ENCODE results near the gene KLC1. TPM values are rescaled to one million over a fixed set of nuclear protein-coding genes. Genes with fewer than 3 reads are reported as not detected.
A peak's percentile ranks its signal among the peaks of the same experiment; 100 is the strongest.

The KLC1 gene
- total RNA-seq, 1 donor from 2014 or later, result 169 TPM

- intact Hi-C loops (cut with micrococcal nuclease), result no loop called here
- Mint-ChIP-seq H3K27ac (no peak overlapping the region), H3K9me3 (peaks cover 14% of the 10 kb centered on the region), H3K27me3 (ENCODE audit: low read depth) (peaks cover 21% of the 10 kb centered on the region), H3K36me3 (ENCODE audit: low read depth) (no peaks in the 10 kb centered on the region), H3K4me1 (ENCODE audit: low read depth) (peaks cover 16% of the 10 kb centered on the region), H3K4me3 (ENCODE audit: low read depth) (no peak overlapping the region)
- DNase-seq (ENCODE audit: low spot score), result no peak
These were observed 17.8 kb upstream of the KLC1 start for GRCh38 chr14:103611215-103611614.

DNA sequence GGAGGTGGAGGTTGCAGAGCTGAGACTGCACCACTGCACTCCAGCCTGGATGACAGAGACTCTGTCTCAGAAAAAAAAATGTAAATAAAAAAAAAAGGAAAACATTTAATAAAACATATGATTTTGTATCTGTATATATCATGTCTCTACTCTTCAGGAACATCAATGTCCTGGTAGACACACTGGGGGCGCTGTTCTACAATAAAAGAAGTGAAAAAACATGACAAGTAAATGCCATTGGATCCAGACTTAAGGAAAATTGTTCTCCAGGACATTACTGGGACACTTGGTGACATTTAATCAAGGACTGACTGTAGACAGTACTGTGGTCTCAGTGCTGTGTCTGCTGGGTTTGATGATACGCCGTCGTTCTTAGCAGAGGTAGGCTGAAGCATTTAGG is 15.5 kb upstream of the KLC1 start:
- H3K27me3 Mint-ChIP-seq (ENCODE audit: low read depth), result peaks cover 1% of the 10 kb centered on the region
- no peaks in the 10 kb centered on the region for H3K4me1 Mint-ChIP-seq (ENCODE audit: low read depth)
- no peaks in the 10 kb centered on the region for H3K36me3 Mint-ChIP-seq (ENCODE audit: low read depth)
- DNase-seq (ENCODE audit: low spot score), result no peak
- intact Hi-C loops (cut with micrococcal nuclease), result no loop called here
- H3K27ac Mint-ChIP-seq, result no peak overlapping the region
- H3K9me3 Mint-ChIP-seq, result peaks cover 14% of the 10 kb centered on the region
- no peak overlapping the region for H3K4me3 Mint-ChIP-seq (ENCODE audit: low read depth)

DNA sequence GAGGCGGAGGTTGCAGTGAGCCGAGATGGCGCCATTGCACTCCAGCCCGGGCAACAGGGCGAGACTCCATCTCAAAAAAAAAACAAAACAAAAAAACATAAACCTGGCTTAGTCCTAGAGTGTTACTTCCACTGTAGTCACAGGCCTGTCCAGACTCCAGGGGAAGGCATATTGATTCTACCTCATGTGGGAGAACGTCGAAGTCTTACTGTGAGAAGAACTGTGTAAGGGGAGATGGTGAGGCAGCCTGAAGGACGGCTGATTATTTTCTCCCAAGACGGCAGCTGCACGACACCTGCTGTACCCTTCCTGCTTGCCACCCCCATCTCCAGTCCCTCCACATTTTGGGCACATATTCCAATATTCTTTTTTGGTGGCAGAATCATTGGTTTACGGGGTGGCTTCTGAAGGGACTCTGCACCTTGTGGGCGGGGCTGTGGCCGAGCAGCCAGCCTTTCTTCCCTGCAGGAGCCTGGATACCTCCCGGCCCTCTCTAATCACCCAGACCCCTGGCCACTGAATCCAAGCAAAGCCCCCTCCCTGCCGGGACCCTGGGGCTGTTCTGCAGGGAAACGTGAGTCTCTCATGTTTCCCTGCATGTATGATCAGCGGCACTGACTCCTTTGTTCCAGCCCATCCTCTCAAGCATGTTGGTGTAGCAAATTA is 12.2 kb upstream of the KLC1 start:
- H3K27me3 Mint-ChIP-seq (ENCODE audit: low read depth), result peaks cover 3% of the 10 kb centered on the region
- no peaks in the 10 kb centered on the region for H3K4me1 Mint-ChIP-seq (ENCODE audit: low read depth)
- no peak for DNase-seq (ENCODE audit: low spot score)
- no peak overlapping the region for H3K27ac Mint-ChIP-seq
- no peaks in the 10 kb centered on the region for H3K36me3 Mint-ChIP-seq (ENCODE audit: low read depth)
- H3K4me3 Mint-ChIP-seq (ENCODE audit: low read depth), result no peak overlapping the region
- peaks cover under 1% of the 10 kb centered on the region for H3K9me3 Mint-ChIP-seq
- intact Hi-C loops (cut with micrococcal nuclease), result no loop called here

DNA sequence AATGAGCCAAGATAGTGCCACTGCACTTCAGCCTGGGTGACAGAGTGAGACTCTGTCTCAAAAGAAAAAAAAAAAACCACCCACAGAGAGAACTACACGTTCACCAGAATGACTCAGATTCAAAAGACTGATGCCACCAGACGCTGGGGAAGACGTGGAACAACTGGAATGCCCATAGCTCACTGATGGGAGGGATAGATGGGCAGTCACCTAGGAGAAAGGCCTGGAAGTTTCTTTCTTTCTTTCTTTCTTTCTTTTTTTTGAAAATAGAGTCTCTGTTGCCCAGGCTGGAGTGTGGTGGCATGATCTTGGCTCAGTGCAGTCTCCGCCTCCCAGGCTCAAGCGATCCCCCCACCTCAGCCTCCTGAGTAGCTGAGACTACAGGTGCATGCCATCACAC is 10.0 kb upstream of the KLC1 start:
- Mint-ChIP-seq H3K27ac (no peak overlapping the region), H3K4me3 (ENCODE audit: low read depth) (no peak overlapping the region), H3K36me3 (ENCODE audit: low read depth) (no peaks in the 10 kb centered on the region), H3K27me3 (ENCODE audit: low read depth) (peaks cover 3% of the 10 kb centered on the region), H3K9me3 (no peaks in the 10 kb centered on the region), H3K4me1 (ENCODE audit: low read depth) (no peaks in the 10 kb centered on the region)
- intact Hi-C loops (cut with micrococcal nuclease), result no loop called here
- no peak for DNase-seq (ENCODE audit: low spot score)

DNA sequence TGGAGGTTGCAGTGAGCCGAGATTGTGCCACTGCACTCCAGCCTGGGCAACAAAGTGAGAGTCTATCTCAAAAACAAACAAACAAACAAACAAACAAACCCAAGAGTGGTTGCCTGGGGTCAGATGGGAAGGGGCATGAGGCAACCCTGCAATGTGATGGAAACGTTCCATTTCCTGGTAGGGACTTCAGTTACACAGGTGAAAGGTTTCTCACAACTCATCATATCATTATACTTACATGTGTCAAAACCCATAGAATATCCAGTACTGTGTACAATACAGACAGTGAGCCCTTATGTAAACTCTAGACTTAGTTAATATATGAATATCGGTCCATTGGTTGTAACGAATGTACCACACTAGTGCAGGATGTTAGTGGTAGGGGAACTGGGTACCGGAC is 7.2 kb upstream of the KLC1 start:
- Mint-ChIP-seq H3K27ac (no peak overlapping the region), H3K4me1 (ENCODE audit: low read depth) (peaks cover 8% of the 10 kb centered on the region), H3K9me3 (no peaks in the 10 kb centered on the region), H3K27me3 (ENCODE audit: low read depth) (peaks cover 3% of the 10 kb centered on the region), H3K36me3 (ENCODE audit: low read depth) (no peaks in the 10 kb centered on the region), H3K4me3 (ENCODE audit: low read depth) (no peak overlapping the region)
- DNase-seq (ENCODE audit: low spot score), result no peak
- intact Hi-C loops (cut with micrococcal nuclease), result loop anchor here (10.0 kb wide), 1 partner anchor 93 kb away; the partner anchor contains the start of genes XRCC3 and ZFYVE21

DNA sequence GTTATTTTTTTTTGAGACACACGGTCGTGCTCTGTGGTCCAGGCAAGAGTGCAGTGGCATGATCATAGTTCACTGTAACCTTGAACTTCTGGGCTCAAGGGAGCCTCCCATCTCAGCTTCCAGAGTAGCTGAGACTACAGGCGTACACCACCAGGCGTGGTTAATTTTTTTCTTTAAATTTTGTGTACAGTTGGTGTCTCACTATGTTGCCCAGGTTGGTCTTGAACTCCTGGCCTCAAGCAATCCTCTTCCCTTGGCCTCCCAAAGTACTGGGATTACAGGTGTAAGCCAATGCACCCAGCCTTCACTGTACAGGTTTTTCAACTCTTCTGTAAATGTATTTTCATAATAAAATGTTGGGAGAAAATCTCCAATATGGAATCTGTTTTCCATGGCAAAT is 5.7 kb upstream of the KLC1 start:
- Mint-ChIP-seq H3K27ac (no peak overlapping the region), H3K27me3 (ENCODE audit: low read depth) (peaks cover 3% of the 10 kb centered on the region), H3K36me3 (ENCODE audit: low read depth) (no peaks in the 10 kb centered on the region), H3K4me3 (ENCODE audit: low read depth) (no peak overlapping the region), H3K4me1 (ENCODE audit: low read depth) (peaks cover 11% of the 10 kb centered on the region), H3K9me3 (no peaks in the 10 kb centered on the region)
- DNase-seq (ENCODE audit: low spot score), result no peak
- intact Hi-C loops (cut with micrococcal nuclease), result loop anchor here (10.0 kb wide), 1 partner anchor 91 kb away; the partner anchor contains the start of genes XRCC3 and ZFYVE21

DNA sequence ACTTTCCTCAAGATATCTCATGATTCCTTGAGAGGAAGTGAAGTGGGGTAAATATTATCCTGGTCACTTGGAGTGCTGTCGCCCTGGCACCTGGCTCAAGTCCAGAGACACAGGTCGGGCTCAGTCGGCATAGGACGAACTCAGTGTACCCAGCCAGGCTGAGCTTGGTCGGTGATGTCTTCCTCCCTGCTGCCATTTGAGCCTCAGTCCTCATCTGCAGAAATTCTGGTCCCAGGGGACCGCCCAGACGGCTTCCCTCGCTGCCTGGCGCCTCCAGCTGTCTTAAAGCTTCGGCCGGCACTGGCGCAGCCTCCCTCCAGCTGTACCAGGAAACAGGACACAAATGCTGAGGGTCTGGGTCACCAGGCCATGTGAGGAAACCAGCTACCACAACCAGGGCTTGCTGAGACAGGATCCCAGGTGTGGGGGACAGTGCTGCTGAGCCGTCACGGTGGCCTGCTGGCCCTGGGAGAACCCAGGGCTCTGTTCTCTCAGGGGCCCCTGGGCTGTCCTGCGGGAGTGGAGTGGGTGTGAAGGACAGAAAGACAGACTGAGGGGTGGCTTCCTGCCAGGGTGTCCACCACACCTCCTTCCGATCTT is 5.0 kb upstream of the KLC1 start:
- Mint-ChIP-seq H3K4me3 (ENCODE audit: low read depth) (no peak overlapping the region), H3K4me1 (ENCODE audit: low read depth) (peaks cover 11% of the 10 kb centered on the region)
- intact Hi-C loops (cut with micrococcal nuclease), result loop anchor here (10.0 kb wide), 1 partner anchor 91 kb away; the partner anchor contains the start of genes XRCC3 and ZFYVE21

DNA sequence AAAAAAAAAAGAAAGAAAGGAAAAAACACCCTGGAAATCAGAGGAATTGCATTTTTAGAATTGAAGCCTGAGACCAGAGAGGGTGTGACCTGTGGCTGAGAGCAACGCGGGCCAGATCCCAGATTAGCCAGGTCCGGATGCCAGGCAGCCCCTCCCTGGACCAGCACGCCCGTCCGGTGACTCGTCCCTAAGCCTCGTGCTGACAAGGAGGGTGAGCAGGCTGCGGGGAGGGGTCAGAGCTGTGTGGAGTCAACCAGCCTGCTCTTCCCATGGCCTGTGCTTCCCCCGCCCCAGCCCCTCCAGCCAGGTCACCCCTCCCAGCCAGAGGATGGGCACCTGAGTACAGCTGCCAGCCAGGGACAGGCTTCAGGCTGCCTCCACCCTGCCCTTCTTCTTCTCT is 4.2 kb upstream of the KLC1 start:
- Mint-ChIP-seq H3K36me3 (ENCODE audit: low read depth) (peaks cover under 1% of the 10 kb centered on the region), H3K4me1 (ENCODE audit: low read depth) (peaks cover 11% of the 10 kb centered on the region), H3K4me3 (ENCODE audit: low read depth) (peak overlapping the region; percentile 24), H3K9me3 (no peaks in the 10 kb centered on the region), H3K27ac (no peak overlapping the region), H3K27me3 (ENCODE audit: low read depth) (peaks cover 3% of the 10 kb centered on the region)
- DNase-seq (ENCODE audit: low spot score), result no peak
- intact Hi-C loops (cut with micrococcal nuclease), result loop anchor here (5.0 to 10.0 kb wide), 2 partner anchors 90 to 297 kb away; partner anchors contain the start of genes XRCC3 and ZFYVE21

More for the DNA sequence above, 5.0 kb upstream of the KLC1 start:
- no peaks in the 10 kb centered on the region for H3K36me3 Mint-ChIP-seq (ENCODE audit: low read depth)
- DNase-seq (ENCODE audit: low spot score), result no peak
- peaks cover 3% of the 10 kb centered on the region for H3K27me3 Mint-ChIP-seq (ENCODE audit: low read depth)
- H3K9me3 Mint-ChIP-seq, result no peaks in the 10 kb centered on the region
- H3K27ac Mint-ChIP-seq, result no peak overlapping the region

DNA sequence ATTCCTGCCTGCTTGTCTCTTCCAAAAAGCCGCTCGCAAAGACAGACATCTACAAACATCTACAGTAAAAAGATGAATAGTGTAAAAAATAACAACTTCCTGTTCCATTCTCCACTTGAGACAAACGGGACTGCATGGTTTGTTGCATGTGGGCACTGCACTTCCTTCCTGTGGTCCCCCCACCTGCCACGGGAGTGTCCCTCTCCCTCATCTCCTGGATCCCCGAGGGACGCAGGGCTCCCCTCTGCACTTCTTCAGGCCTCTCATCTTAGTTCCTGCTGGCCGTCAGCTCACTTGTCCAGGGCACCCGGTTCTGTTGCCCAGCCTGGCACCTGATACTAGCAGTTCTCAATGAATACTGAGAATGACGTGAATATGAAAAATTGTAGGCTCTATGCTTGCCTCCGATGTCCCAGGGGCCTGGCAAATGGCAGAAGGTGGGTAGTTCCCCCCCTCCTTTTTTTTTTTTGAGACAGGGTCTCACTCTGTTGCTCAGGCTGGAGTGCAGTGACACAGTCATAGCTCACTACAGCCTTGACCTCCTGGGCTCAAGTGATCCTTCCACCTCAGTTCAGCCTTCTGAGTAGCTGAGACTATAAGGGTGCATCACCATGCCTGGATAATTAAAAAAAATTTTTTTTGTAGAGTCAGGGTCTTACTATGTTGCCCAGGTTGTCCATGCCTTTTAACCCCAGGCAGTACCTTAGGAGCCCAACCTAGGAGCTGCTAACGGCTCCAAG is 3.5 kb upstream of the KLC1 start:
- H3K9me3 Mint-ChIP-seq, result no peaks in the 10 kb centered on the region
- peak overlapping the region; percentile 75 for H3K27ac Mint-ChIP-seq
- peaks cover 3% of the 10 kb centered on the region for H3K36me3 Mint-ChIP-seq (ENCODE audit: low read depth)
- no peak for DNase-seq (ENCODE audit: low spot score)
- intact Hi-C loops (cut with micrococcal nuclease), result loop anchor here (5.0 to 10.0 kb wide), 2 partner anchors 89 to 297 kb away; partner anchors contain the start of genes XRCC3 and ZFYVE21
- peak overlapping the region; percentile 24 for H3K4me3 Mint-ChIP-seq (ENCODE audit: low read depth)
- peaks cover 3% of the 10 kb centered on the region for H3K27me3 Mint-ChIP-seq (ENCODE audit: low read depth)
- peaks cover 14% of the 10 kb centered on the region for H3K4me1 Mint-ChIP-seq (ENCODE audit: low read depth)

DNA sequence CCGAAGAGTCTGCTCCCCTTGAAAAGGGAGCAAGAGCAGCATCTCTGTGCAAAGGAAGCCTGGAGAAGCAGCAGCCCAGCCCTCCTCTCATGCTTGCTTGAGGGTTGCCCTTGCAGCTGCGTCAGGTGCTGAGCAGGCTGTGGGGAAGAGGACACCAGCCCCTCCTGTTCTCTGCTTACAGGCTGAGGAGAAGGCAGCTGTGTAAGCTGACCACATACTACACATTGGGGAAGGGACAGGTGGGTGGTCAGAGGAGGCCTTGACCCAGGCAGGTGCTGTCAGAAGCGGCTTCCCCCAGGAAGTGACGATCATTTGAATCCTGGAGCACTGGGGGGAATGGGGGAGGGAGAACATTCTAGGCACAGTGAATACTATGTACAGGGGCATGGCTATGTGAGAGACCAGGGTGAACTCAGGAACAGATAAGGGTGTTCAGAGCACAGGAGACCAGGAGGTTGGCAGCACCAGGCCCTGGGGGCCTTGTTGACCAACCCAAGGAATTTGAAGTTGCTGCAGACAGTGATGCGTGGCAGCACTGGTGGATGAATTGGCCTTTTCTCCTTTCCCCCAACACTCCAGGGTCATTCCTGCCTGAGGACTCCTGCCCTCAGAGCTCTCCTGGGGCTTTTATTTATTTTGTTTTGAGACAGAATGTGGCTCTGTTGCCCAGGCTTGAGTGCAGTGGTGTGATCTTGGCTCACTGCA is 2.7 kb upstream of the KLC1 start:
- Mint-ChIP-seq H3K9me3 (no peaks in the 10 kb centered on the region), H3K36me3 (ENCODE audit: low read depth) (peaks cover 5% of the 10 kb centered on the region), H3K4me3 (ENCODE audit: low read depth) (no peak overlapping the region), H3K4me1 (ENCODE audit: low read depth) (peaks cover 17% of the 10 kb centered on the region), H3K27me3 (ENCODE audit: low read depth) (no peaks in the 10 kb centered on the region), H3K27ac (no peak overlapping the region)
- no peak for DNase-seq (ENCODE audit: low spot score)
- intact Hi-C loops (cut with micrococcal nuclease), result loop anchor here (5.0 to 10.0 kb wide), 2 partner anchors 89 to 296 kb away; partner anchors contain the start of genes XRCC3 and ZFYVE21

DNA sequence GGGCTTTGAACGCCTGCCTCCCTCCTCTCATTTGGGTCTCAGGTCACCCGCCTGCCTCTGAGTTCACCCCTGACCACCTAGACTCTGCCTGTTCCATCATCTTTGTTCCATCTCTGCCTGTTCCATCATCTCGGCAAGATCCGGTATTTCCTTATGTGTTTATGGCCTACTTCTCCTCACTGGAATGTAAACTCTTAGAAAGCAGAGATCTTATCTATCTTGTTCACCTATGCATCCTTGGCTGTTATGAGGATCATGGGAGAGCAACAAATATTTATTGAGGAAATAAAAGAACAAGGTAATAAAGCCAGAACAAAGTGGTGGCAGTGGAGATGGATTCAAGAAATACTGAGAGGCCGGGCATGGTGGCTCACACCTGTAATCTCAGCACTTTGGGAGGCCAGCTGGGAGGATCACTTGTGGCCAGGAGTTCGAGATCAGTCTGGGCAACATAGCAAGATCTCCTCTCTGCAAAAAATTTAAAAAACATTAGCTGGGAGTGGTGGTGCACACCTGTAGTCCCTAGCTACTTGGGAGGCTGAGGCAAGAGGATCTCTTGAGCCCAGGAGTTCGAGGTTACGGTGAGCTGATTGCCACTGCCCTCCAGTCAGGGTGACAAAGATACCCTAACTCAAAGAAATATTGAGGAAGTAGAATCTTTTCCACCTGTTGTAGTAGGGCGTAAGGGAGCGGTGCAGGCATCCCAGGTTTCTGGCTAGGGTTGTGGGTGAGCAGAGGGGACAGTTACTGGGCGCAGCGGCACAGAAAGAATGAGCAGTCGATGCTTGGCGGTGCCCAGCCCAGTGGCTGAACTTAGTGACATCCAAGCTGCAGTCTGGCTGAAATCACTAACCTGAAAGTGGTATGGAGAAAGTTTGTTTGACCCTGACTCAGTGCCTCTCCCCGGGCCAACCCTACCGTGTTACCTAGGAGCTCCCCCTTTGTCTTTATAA is 1.7 kb upstream of the KLC1 start:
- peaks cover 5% of the 10 kb centered on the region for H3K36me3 Mint-ChIP-seq (ENCODE audit: low read depth)
- peaks cover 17% of the 10 kb centered on the region for H3K4me1 Mint-ChIP-seq (ENCODE audit: low read depth)
- H3K27me3 Mint-ChIP-seq (ENCODE audit: low read depth), result no peaks in the 10 kb centered on the region
- intact Hi-C loops (cut with micrococcal nuclease), result loop anchor here (5.0 to 10.0 kb wide), 2 partner anchors 87 to 295 kb away; partner anchors contain the start of genes XRCC3 and ZFYVE21
- peak overlapping the region; percentile 83 for H3K27ac Mint-ChIP-seq
- H3K4me3 Mint-ChIP-seq (ENCODE audit: low read depth), result peak overlapping the region; percentile 82
- no peaks in the 10 kb centered on the region for H3K9me3 Mint-ChIP-seq
- DNase-seq (ENCODE audit: low spot score), result no peak
